A549 (cell line): Measurements from ENCODE around the gene SH3RF1.

Experiments
- BHLHE40 ChIP-seq: IDR thresholded peaks from 2 replicates; pipeline ENCODE4 v1.6.1; 2012; ENCODE audit warnings: low read depth, low read length, inconsistent platforms
- EP300 ChIP-seq, 2 experiments: fragments of >200 bp; sonication (Bioruptor Twin); formaldehyde crosslinking; IDR thresholded peaks; 2 replicates in 1 of 2; 3 replicates in 1 of 2; pipeline ENCODE4 v1.6.1; 2016 to 2017
- PHF8 ChIP-seq: fragments of 200-600 bp; sonication (generic); IDR thresholded peaks from 2 replicates; pipeline ENCODE4 v1.6.1; 2016; ENCODE audit warnings: low read depth, mild to moderate bottlenecking, antibody characterized with exemption, moderate library complexity, borderline replicate concordance
- POLR2A ChIP-seq: IDR thresholded peaks from 2 replicates; pipeline ENCODE4 v1.6.1; 2012; ENCODE audit warnings: mild to moderate bottlenecking, low read length
- RCOR1 ChIP-seq: fragments of 150-350 bp; IDR thresholded peaks from 2 replicates; pipeline ENCODE4 v1.6.1; 2014; ENCODE audit warnings: antibody characterized with exemption, low read length, low read depth
- RFX5 ChIP-seq: fragments of 450-650 bp; IDR thresholded peaks from 2 replicates; pipeline ENCODE4 v1.7.1; 2014; ENCODE audit warnings: antibody characterized with exemption, mild to moderate bottlenecking, moderate library complexity
- ZFP36 ChIP-seq: fragments of 450-650 bp; IDR thresholded peaks from 2 replicates; pipeline ENCODE4 v1.6.1; 2014; ENCODE audit warnings: borderline replicate concordance; ENCODE audit not compliant: partially characterized antibody
- TF ChIP-seq, protein P1 (sequence below): IDR thresholded peaks from 2 replicates; pipeline ENCODE4 v1.6.1; 2012
- TF ChIP-seq, protein P2 (sequence below): fragments of 450-650 bp; IDR thresholded peaks from 2 replicates; pipeline ENCODE4 v1.6.1; 2014; ENCODE audit warnings: antibody characterized with exemption
- TF ChIP-seq, protein P3 (sequence below): fragments of >200 bp; sonication (Bioruptor Twin); formaldehyde crosslinking; IDR thresholded peaks from 3 replicates; pipeline ENCODE4 v1.5.1; 2016

DNA sequence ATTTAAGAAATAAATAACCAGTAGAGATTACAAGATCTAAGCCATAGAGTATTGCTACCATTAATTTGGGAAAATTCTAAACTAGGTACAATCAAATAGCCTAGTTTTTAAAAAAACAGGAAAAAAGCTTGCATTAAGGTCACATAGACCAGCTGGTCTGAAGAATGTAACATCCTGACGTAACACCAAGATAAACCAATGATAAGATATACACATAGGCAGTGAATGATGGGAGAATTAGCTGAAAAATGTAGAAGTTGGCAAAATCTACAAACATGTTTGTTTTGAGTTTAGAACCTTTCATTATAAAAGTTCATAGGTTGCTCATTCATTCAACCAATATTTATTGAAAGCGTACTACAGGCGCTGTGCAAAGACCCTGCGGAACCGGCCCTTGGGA is 120.0 kb downstream of the SH3RF1 start:
- TF ChIP-seq, protein P1, sequence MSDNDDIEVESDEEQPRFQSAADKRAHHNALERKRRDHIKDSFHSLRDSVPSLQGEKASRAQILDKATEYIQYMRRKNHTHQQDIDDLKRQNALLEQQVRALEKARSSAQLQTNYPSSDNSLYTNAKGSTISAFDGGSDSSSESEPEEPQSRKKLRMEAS, result no peak
- TF ChIP-seq ZFP36, result no peak
- TF ChIP-seq EP300 (IDR thresholded peaks at IDR 0.05), result no peak
- no peak for TF ChIP-seq POLR2A
- no peak for TF ChIP-seq RCOR1
- TF ChIP-seq, protein P2, sequence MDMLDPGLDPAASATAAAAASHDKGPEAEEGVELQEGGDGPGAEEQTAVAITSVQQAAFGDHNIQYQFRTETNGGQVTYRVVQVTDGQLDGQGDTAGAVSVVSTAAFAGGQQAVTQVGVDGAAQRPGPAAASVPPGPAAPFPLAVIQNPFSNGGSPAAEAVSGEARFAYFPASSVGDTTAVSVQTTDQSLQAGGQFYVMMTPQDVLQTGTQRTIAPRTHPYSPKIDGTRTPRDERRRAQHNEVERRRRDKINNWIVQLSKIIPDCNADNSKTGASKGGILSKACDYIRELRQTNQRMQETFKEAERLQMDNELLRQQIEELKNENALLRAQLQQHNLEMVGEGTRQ, result no peak
- TF ChIP-seq BHLHE40, result no peak
- TF ChIP-seq, protein P3, sequence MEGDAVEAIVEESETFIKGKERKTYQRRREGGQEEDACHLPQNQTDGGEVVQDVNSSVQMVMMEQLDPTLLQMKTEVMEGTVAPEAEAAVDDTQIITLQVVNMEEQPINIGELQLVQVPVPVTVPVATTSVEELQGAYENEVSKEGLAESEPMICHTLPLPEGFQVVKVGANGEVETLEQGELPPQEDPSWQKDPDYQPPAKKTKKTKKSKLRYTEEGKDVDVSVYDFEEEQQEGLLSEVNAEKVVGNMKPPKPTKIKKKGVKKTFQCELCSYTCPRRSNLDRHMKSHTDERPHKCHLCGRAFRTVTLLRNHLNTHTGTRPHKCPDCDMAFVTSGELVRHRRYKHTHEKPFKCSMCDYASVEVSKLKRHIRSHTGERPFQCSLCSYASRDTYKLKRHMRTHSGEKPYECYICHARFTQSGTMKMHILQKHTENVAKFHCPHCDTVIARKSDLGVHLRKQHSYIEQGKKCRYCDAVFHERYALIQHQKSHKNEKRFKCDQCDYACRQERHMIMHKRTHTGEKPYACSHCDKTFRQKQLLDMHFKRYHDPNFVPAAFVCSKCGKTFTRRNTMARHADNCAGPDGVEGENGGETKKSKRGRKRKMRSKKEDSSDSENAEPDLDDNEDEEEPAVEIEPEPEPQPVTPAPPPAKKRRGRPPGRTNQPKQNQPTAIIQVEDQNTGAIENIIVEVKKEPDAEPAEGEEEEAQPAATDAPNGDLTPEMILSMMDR, result no peak
- TF ChIP-seq PHF8, result no peak
- TF ChIP-seq RFX5, result no peak
